BJ (cell line): ENCODE data around the gene TMEM231. TPM values are rescaled to one million over a fixed set of nuclear protein-coding genes. Genes with fewer than 3 reads are reported as not detected.

Experiments
- CTCF ChIA-PET: fragments of 350-600 bp; formaldehyde crosslinking; extraction: SDS; loops from one replicate; lab custom pipeline; 2021; ENCODE audit warnings: antibody characterized with exemption, inconsistent platforms; lab: Yijun Ruan, JAX
- POLR2A ChIA-PET: fragments of 300-600 bp; sonication (Branson Sonifier 250); formaldehyde crosslinking; extraction: SDS; loops from one replicate; lab custom pipeline; 2021; ENCODE audit warnings: antibody characterized with exemption; lab: Charles Lee
- DNase-seq: peaks from one replicate; pipeline ENCODE4 v3.0.0-alpha.2; 2011; ENCODE audit warnings: low read depth
- H3K27me3 ChIP-seq: 2 replicates; pipeline ENCODE4 v1.6.0; 2011; ENCODE audit warnings: low read length; ENCODE audit not compliant: control insufficient read depth, insufficient read depth
- H3K36me3 ChIP-seq: 2 replicates; pipeline ENCODE4 v1.5.1; 2011; ENCODE audit warnings: low read length; ENCODE audit not compliant: control insufficient read depth, insufficient read depth
- H3K4me3 ChIP-seq: 2 replicates; pipeline ENCODE4 v1.5.1; 2011; ENCODE audit warnings: low read depth, mild to moderate bottlenecking, control low read depth, low read length
- polyA plus RNA-seq: library from polyadenylated mRNA; depleted of rRNA; stranded (reverse); fragments of >200 nt; gene quantifications from 2 replicates; pipeline ENCODE4 v1.2.3, GENCODE V29; 2011
- TF ChIP-seq, protein P1 (sequence below): IDR thresholded peaks from 2 replicates; pipeline ENCODE4 v1.5.1; 2011; ENCODE audit warnings: low read depth, mild to moderate bottlenecking, control low read depth, inconsistent platforms, low read length, moderate library complexity; ENCODE audit not compliant: insufficient read depth

Gene TMEM231
- polyA plus RNA-seq, 1 experiment, result 38.8 TPM

DNA sequence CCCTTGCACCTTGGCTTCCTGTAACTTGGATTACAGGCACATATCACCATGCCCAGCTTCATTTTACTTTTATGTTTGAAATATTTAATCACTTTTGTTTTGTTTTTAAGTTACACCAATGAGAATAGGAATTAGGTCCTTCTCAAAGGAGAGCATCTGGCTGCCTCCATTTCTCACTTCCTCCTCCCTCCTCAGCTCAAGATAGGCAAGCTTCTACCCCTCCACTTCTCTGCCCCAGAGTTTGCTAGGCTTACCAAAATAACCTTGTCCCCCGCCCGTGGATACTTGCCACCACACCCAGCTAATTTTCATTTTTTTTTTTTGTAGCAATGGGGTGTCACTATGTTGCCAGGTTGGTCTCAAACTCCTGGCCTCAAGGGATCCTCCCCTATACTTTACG is 28.1 kb upstream of the TMEM231 start:
- TF ChIP-seq, protein P1, sequence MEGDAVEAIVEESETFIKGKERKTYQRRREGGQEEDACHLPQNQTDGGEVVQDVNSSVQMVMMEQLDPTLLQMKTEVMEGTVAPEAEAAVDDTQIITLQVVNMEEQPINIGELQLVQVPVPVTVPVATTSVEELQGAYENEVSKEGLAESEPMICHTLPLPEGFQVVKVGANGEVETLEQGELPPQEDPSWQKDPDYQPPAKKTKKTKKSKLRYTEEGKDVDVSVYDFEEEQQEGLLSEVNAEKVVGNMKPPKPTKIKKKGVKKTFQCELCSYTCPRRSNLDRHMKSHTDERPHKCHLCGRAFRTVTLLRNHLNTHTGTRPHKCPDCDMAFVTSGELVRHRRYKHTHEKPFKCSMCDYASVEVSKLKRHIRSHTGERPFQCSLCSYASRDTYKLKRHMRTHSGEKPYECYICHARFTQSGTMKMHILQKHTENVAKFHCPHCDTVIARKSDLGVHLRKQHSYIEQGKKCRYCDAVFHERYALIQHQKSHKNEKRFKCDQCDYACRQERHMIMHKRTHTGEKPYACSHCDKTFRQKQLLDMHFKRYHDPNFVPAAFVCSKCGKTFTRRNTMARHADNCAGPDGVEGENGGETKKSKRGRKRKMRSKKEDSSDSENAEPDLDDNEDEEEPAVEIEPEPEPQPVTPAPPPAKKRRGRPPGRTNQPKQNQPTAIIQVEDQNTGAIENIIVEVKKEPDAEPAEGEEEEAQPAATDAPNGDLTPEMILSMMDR, result no peak
- POLR2A ChIA-PET, result no interaction called here
- H3K4me3 ChIP-seq, result no peak overlapping the region
- CTCF ChIA-PET, result interaction anchor here (1.1 kb wide), 1 partner anchor 9 kb away, joined by 3 read pairs; no protein-coding TSS in a partner anchor
- DNase-seq, result no peak
- H3K27me3 ChIP-seq, result no peaks in the 10 kb centered on the region
- peaks cover 3% of the 10 kb centered on the region for H3K36me3 ChIP-seq

DNA sequence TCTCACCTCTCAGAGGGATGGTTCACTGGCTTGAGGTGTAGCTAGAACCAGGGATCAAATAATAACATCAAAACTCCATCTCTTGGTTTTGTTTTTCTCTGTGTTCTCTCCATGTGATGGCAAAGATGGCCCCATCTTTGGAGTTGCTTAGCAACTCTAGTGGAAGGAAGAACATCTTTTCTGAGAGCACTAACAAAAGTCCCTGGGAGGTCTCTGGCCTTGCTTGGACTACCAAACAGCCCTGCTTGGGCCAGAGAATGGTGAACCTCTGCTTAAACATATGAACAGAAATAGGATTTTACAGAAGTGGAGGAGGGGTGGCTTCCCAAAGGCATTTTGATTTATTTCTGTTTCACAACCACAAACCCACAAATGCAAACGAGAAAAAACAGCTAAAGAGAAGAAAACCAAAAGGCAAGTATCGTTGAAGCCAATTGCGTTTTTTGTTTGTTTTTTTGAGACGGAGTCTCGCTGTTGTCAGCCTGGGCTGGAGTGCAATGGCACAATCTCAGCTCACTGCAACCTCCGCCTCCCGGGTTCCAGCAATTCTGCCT is 23.3 kb upstream of the TMEM231 start:
- Histone ChIP-seq H3K36me3 (peaks cover 13% of the 10 kb centered on the region), H3K27me3 (no peaks in the 10 kb centered on the region), H3K4me3 (no peak overlapping the region)
- TF ChIP-seq, protein P1, result no peak
- CTCF ChIA-PET, result interaction anchor here (1.4 kb wide), 1 partner anchor 14 kb away, joined by 4 read pairs; no protein-coding TSS in a partner anchor
- POLR2A ChIA-PET, result no interaction called here
- DNase-seq, result no peak

DNA sequence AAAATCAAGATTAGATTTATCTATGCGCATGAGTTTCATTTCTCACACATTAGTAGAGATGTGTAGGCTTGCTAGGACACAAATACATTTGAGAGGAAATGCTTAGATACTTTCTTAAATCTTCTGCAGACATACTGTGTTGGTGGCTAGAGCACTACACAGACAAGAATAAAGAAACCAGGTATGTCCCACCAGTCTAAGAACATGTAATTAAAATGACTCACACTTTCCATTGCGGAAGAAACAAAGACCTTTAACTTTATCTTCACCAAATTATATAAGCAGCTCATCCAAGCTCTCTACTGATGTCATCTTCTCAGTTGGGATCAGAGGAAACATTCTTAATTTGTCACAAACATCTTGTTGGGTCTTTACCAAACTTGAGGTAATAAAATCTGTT is 22.7 kb upstream of the TMEM231 start:
- POLR2A ChIA-PET, result no interaction called here
- Histone ChIP-seq H3K4me3 (no peak overlapping the region), H3K27me3 (no peaks in the 10 kb centered on the region), H3K36me3 (peaks cover 19% of the 10 kb centered on the region)
- TF ChIP-seq, protein P1, result no peak
- DNase-seq, result no peak
- CTCF ChIA-PET, result interaction anchor here (1.4 kb wide), 1 partner anchor 14 kb away, joined by 4 read pairs; no protein-coding TSS in a partner anchor

DNA sequence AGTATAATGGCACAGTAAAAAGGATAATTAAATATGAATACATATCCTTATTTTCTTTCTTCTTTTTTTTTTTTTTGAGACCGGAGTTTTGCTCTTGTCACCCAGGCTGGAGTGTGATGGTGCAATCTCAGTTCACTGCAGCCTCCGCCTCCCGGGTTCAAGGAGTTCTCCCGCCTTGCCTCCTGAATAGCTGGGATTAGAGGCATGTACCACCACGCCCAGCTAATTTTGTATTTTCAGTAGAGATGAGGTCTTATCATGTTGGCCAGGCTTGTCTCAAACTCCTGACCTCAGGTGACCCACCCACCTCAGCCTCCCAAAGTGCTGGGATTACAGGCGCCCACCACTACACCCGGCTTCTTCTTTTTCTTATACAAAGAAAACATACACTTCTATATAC is 22.2 kb upstream of the TMEM231 start:
- POLR2A ChIA-PET, result no interaction called here

DNA sequence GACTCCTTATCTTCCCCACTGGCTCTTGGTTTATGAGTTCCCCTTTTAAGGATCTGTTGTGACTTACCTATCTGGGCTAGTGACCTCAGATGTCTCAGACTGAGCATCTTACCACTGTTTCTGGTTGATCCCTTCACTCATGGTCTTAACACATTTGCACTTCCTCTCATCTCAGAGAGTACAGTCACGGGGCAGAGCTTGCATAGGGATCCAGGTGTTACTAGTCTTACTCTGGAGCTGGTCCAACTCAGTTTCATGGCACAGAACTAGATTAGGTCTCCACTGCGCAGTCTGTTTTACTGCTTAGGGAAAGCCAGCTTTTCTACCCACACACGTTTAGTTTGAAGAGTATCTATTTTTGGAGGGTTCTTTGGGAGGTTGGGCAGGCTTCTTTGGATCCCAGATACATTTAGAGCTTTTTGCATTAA is 20.3 kb upstream of the TMEM231 start:
- no peak for DNase-seq

More for the DNA sequence above, 22.2 kb upstream of the TMEM231 start:
- no peak for DNase-seq
- H3K36me3 ChIP-seq, result peaks cover 22% of the 10 kb centered on the region
- no peaks in the 10 kb centered on the region for H3K27me3 ChIP-seq
- no peak overlapping the region for H3K4me3 ChIP-seq
- TF ChIP-seq, protein P1, result no peak
- CTCF ChIA-PET, result no interaction called here

More for the DNA sequence above, 20.3 kb upstream of the TMEM231 start:
- Histone ChIP-seq H3K36me3 (peaks cover 32% of the 10 kb centered on the region), H3K27me3 (no peaks in the 10 kb centered on the region), H3K4me3 (no peak overlapping the region)
- POLR2A ChIA-PET, result no interaction called here
- TF ChIP-seq, protein P1, result no peak
- CTCF ChIA-PET, result interaction anchor here (0.9 to 1.4 kb wide), 2 partner anchors 11 to 187 kb away, joined by 3 to 4 read pairs; no protein-coding TSS in a partner anchor
